C4-2B (cell line): ENCODE data around the gene RBL2.

ENCODE experiments used
- CTCF ChIP-seq: fragments of 450-650 bp; conservative IDR thresholded peaks from 2 replicates; pipeline ENCODE4 v1.5.1; 2017; ENCODE audit warnings: mild to moderate bottlenecking
- ZFX ChIP-seq: fragments of 450-650 bp; IDR thresholded peaks from 2 replicates; pipeline ENCODE4 v1.6.1; 2017

DNA sequence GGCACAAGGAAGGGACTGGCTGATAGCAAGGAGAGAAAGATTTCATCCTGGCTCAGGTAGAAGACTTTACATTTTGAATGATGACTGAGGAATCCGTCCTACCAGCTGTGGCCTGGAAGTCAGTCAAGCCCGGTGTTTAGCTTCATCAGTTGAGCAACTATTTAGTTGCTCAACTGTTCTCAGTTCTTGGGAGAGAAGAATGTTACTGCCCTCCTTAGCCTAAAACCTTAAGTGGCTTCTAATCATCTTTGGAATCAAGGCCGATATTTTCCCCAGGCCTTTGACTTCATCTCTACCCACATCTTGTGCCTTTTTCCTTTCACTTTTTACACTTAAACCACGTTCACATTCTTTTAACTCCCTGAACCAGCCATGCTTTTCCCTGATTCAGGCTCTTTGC is 17.3 kb upstream of the RBL2 start:
- TF ChIP-seq CTCF (no peak), ZFX (no peak)
